ENCODE measurements around the gene CTDSP1.
A peak's percentile ranks its signal among the peaks of the same experiment; 100 is the strongest.

The CTDSP1 gene, protein sequence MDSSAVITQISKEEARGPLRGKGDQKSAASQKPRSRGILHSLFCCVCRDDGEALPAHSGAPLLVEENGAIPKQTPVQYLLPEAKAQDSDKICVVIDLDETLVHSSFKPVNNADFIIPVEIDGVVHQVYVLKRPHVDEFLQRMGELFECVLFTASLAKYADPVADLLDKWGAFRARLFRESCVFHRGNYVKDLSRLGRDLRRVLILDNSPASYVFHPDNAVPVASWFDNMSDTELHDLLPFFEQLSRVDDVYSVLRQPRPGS

DNA sequence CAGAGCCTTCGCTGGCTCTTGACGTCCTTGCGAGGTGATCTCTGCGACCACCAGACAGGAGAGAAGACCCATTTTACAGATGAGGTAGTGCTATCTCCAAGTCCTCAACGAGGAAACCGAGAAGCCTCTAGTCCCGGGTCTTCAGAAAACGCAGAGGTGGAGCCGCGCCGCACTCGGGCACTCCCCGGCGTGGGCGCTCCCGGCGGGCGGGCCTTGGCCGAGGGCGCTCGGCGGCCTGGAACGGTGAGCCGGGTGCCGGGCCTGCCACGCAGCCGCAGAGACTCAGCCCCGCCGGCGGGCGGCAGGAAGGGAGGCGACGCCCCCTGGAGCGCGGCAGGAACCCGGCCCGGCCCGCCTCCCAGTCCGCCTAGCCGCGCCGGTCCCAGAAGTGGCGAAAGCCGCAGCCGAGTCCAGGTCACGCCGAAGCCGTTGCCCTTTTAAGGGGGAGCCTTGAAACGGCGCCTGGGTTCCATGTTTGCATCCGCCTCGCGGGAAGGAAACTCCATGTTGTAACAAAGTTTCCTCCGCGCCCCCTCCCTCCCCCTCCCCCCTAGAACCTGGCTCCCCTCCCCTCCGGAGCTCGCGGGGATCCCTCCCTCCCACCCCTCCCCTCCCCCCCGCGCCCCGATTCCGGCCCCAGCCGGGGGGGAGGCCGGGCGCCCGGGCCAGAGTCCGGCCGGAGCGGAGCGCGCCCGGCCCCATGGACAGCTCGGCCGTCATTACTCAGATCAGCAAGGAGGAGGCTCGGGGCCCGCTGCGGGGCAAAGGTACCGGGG lies at the start of gene CTDSP1:
Gene CTDSP1, plus strand, starts transcription at position 478 of the 776 bp plus-strand sequence. Its CDS starts 223 bp downstream, at position 701.
- peak; percentile 96 to 98 (median 97) for DNase-seq

DNA sequence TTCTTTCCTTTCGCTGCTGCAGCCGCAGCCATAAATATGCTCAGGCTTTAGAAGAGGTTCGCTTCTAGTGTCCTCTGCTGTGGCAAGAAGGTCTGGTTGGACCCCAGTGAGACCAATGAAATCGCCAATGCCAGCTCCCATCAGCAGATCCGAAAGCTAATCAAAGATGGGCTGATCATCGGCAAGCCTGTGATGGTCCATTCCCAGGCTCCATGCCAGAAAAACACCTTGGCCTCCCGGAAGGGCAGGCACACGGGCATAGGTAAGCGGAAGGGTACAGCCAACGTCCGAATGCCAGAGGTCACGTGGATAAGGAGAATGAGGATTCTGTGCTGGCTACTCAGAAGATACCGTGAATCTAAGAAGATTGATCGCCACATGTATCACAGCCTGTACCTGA lies 45.6 kb upstream of the CTDSP1 start:
- no peak for DNase-seq

DNA sequence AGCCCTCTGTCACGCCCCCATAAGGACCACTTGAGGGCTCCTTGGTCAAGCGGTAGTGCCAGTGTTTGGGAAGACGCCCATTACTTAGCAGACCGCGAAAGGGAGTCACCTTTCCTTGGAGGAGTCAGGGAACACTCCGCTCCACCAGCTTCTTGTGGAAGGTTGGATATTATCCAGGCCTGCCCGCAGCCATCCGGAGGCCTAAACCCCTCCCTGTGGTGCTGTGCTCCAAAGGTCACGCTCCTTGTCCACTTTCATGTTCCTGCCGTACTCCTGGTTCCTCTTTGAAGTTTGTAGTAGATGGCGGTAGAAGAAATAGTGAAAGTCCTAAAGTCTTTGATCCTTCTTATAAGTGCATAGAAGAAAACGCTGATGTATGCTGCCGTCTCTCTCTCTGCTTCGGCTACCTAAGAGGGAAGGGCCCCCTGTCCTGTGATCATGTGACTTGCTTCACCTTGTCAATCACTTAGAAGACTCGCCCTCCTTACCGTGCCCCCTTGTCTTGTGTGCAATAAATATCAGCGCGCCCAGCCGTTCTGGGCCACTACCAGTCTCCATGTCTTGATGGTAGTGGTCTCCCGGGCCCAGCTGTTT lies 44.7 kb upstream of the CTDSP1 start:
- no peak for DNase-seq

DNA sequence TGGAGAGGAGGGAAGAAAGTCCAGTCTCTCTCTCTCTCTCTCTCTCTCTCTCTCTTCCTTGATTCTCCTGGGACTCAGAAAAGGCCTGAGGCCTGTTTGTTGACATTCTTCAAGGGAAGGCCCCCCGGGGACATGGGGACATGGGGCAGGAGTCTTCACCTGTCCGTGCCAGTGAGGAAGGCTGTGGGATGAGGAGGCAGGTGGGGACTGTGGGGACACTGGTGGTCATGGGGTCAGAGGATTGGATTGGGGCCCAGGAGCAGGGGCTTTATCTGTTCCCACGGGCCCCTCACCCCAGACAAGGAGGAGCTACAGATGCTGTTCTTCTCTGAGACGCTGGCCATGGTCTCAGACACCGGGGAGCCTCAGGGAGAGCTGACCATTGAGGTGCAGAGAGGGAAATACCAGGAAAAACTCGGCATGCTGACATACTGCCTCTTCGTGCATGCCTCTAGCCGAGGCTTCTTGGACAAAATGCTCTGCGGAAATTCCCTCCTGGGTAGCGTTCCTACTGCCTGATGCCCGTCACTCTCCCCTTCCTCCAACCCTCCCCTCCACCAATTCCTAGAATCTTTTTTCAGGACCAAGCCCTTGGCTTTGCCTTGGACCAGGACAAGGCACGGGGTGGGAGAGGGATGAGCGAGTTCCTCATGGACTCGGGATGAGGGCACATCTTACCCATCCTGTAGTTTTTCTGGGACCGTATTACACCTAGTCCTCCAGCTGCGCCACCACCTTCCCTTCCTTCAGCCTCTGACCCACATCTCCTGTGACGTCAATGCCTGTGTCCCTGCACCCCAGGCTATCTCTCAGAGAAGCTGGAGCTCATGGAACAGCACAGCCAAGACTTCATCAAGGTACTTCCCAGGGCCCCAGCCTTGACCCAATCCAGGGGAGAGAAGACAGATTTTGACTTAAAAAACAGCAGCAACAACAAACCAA lies 42.2 kb upstream of the CTDSP1 start:
- no peak for DNase-seq

DNA sequence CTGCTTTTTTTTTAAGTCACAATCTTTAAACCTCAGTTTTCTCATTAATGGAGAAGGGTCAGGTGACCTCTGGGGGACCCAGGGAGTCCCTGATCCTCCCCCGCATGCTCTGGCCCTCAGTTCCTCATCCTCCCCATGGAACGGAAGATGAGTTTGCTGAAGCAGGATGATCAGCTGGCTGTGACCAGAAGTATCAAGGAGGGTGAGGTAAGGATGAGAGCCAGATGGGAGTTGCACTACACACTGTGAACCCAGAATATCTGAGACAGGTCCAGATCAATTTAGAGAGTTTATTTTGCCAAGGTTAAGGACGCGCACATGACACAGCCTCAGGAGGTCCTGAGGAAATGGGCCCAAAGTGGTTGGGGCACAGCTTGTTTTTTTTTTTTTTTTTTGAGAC lies 39.2 kb upstream of the CTDSP1 start:
- DNase-seq = peak; percentile 93 to 94 (median 93)

DNA sequence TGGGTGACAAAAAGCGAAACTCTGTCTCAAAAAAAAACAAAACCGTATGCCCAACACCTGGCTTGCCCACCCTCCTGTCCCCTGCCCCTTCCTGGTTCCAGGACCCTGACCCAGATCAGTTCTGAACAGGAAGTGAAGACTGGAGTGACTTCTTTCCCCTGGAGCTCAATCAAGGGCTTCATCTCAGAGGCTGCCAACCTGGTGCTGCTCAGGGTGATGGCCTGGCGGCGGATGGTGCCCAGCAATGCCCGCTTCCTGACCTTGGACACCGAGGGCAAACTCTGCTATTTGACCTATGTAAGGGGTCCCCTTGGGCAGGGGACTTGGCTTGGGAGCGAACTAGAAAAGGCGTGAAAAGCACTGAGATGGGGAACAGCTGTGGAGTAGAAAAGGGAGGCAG lies 37.1 kb upstream of the CTDSP1 start:
- DNase-seq = no peak

DNA sequence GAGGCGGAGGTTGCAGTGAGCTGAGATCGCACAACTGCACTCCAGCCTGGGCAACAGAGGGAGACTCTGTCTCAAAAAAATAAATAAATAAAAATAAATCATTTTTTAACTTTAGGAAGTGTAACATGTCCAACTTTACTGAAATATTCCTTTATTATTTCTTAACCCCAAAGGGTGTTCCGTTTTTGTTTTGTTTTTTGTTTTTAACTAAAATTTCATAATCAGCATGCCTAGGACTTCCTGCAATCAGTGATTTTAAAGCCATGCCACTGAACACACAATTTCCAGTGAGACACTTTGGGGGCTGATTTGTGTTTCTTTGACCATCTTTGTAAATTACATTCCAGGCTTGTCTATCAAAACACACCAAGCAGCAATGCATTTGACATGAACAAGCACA lies 35.9 kb upstream of the CTDSP1 start:
- DNase-seq = peak in 2 of 3 donors; percentile 58 to 60

DNA sequence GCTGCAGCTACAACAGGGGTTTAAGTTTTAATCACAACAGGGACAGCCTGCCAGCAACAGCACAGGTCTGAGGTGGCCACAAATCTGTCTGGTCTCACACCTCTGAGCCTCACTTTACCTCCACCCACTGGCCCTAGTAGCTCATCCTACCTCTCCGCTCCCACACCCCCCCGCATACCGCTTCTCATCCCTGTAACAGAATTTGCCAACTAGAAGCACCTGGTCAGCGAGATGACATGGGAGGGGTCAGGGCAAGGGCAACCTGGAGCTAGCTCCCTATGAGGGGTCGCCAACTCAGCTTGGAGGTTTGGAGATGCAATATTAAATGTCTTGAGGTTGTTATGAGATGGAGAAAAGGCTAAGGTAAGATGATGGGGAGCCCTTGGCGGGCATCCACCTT lies 35.5 kb upstream of the CTDSP1 start:
- no peak for DNase-seq

DNA sequence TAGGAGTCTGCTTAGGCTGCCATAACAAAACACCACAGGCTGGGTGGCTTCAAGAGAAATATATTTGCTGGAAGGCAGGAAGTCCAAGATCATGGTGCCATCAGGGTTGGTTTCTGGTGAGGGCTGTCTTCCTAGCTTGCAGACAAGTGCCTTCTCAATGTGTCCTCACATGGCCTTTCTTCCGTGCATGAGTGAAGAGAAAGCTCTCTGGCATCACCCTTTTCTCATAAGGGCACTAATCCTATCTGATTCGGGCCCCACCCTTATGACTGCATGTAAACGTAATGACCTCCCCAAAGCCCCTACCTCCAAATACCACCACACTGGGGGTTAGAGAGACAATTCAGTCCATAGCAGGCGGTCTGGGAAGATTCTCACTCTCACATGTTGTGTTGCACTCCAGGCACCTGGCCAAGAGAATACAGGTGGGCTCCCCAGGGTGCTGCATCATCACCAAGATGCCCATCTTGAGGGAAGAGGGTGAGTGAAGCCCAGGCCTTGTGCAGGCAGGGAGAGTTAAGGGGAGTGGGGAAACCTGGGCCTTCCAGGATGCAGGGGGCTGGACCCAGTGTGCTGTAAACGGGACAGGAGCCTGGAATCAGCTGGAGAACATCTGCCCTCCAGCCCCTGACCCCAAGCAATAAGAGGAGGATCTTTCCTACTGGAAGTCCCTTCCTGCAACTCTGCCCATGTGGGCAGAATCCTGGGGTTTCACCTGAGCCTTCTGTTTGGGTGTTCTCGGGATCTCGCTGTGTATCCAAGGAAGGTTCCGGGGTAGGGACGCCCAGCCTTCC lies 32.9 kb upstream of the CTDSP1 start:
- no peak for DNase-seq

DNA sequence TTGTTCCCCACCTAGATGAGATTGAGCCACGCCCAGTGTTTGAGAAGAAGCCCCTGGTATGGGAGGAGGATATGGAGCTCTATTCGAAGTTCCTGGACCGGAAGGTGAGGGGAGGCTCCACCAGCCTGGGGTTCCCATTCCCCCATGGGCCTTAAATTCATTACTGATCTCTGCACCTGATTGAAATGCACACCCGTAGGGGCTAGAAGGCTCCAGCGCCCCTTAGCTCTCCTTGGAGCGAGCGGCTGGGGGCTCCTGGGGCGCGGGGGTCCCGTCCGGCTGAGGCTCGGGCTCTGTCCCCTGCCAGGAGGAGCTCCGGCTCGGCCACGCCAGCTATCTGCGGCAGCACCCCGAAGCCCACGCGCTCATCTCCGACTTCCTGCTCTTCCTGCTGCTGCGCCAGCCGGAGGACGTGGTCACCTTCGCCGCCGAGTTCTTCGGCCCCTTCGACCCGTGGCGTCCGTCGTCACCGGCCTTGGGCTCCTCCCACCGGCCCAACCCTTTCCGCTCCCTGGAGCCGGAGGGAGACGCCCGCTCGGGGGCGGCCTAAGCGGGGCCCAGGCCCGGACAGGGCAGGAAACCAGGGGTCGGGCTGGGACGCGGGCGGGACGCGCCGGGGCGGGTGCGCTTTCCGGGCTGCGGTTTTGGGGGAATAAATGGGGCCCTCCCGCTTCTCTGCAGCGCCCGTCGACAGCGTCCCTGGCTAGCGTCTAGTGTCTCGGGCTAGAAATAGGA lies 32.1 kb upstream of the CTDSP1 start:
- DNase-seq = peak; percentile 96 to 98 (median 98)

DNA sequence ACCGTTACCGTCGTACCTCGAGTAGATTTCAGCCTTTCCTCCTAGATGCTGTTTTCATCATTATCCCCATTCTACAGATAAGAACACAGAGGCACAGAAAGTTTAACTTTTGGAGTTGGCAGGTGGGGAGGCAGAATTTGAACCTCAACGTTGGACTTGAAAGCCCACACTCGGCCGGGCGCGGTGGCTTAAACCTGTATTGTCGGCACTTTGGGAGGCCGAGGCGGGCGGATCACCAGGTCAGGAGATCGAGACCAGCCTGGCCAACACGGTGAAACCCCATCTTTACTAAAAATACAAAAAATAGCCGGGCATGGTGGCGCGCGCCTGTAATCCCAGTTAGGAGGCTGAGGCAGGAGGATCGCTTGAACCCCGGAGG lies 31.5 kb upstream of the CTDSP1 start:
- DNase-seq = no peak

DNA sequence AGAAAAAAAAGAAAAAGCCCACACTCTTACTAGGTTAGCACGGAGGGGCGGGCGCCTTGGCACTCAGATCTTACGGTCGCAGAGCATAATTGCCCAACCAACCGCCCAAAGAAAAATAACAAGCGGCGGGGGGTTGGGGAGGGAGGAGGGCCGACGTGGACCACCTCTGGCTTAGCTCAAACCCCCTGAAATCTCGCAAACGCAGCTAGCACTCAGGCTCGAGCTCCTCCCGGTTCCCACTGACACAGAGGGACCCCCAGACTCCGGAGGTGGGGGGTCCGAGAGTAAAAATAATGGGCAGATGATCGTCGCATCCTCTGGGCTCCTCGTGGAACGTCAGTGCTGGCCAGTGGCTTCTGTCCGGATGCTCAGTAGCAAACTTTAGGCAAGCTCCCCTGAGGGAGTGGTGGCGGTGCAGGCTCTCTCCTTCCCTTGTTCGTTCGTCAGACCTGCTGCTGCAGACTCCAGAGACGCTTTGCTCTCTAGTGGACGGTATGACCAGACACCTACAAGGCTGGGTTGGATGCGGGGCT lies 31.0 kb upstream of the CTDSP1 start:
- peak; percentile 26 to 43 (median 33) for DNase-seq

DNA sequence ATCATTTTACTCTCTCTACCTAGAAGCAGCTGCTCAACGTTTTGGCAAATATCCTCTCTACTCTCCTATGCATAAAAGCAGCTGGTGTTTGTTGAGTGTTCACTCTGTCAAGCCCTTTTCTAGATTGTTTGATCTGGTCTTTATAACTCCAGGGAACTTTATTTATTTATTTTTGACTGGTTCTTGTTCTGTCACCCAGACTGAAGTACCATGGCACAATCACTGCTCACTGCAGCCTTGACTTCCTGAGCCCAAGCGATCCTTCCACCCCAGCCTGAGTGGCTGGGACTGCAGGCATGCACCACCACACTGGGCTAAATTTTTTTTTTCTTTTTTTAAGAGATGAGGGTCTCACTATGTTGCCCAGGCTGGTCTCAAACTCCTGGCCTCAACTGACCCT lies 30.3 kb upstream of the CTDSP1 start:
- DNase-seq = peak; percentile 41 to 48 (median 42)

DNA sequence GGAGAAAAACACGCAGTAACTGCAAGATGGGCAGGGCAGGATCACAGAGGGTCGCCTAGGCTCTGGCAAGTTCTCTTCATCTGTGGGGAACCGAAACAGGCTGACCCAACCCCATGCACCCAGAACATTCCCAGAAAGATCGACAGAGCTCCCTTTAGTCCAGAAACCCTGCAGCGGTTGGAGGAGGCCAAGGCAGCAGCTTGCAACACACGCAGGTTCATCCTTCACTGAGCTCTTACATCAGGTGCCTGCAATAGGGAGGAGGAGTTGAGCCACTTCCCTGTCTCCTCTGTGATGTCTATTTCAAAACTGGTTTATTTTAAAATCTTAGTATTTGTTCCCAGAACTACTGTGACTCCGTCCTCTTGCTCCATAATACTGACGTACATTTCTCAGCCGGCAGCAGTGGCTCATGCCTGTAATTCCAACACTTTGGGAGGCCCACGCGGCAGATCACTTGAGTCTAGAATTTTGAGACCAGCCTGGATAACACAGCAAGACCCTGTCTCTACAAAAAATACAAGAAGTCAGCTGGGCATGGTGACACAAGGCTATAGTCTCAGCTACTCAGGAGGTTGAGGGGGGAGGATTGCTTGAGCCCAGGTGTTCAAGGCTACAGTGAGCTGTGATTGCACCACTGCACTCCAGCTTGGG lies 29.1 kb upstream of the CTDSP1 start:
- peak; percentile 90 to 99 (median 95) for DNase-seq

DNA sequence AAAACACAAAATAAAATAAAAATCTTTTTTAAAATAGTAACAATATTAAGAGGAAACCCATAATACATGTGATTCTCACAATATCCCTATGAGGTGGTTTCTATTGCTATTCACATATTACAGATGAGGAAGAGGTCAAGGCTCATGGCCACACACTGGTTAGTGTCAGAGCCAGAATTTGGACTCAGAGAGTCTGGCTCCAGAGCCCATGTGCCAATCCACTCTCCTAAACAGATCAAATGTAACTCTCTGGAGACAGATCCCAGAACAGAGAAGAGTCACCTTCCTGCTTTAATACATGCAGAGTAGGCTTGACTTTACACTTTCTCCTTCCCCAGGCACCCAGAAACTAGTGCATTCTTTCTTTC lies 27.7 kb upstream of the CTDSP1 start:
- peak in 2 of 3 donors; percentile 46 to 47 for DNase-seq

DNA sequence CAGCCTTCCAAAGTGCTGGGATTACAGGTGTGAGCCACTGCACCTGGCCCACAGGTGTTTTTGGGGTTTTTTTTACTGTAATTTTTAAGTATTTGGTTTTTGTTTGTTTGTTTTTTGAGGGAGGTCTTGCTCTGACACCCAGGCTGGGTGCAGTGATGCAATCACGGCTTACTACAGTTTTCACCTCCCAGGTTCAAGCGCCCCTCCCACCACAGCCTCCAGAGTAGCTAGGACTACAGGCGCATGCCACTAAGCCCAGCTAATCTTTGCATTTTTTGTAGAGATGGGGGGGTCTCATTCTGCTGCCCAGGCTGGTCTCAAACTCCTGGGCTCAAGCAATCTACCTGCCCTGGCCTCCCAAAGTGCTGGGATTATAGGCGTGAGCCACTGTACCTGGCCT lies 24.9 kb upstream of the CTDSP1 start:
- DNase-seq = peak in 1 of 3 donors; percentile 7

DNA sequence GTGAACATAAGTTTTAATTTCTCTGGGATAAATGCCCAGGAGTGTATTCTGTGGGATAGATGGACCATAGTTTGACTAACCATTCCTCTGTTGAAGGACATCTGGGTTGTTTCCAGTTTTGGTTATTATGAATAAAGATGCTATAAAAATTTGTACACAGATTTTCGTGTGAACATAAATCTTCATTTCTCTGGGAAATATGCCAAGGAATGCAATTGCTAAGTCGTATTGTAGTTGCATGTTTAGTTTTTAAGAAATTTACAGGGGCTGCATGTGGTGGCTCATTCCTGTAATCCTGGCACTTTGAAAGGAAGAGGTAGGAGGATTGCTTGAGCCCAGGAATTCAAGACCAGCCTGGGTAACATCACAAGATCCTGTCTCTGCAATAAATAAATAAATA lies 24.5 kb upstream of the CTDSP1 start:
- peak in 1 of 3 donors; percentile 17 for DNase-seq

DNA sequence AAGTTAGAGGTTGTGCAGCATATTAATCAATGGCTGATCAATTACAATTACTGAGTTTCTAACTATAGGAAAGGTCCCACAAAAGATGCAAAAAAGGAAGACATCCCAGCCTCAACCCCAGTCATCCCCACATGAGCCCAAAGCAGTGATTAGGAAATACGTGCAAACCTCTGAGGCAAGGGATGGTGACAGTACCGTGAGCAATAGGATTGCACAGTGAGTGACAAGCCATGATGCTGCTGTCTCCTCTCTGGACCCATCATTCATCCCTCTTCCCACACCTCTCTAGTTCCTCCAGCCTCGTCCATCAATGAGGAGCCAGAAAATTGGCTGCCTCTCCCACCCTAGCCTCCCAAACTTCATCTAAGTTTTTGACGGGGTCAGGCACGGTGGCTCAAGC lies 21.6 kb upstream of the CTDSP1 start:
- DNase-seq = peak; percentile 86 to 94 (median 91)

DNA sequence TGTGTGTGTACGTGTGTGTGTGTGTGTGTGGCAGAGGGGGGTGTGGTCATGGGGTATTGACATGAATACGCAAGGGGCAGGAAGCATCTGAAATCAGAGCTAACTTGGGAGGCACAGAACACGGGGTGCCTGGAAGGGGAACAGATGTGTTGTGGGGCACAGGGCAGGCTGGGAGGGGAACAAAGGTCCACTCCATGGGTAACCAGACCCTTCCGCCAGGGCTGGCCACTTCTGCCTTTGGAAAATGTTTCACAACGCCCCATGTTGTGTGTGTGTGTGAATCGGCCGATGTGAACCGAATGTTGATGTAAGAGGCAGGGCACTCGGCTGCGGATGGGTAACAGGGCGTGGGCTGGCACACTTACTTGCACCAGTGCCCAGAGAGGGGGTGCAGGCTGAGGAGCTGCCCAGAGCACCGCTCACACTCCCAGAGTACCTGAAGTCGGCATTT lies 17.7 kb upstream of the CTDSP1 start, which contains the start of gene SLC11A1:
Gene SLC11A1, plus strand, starts transcription at position 358 of the 451 bp plus-strand sequence. CDS start 96 bp downstream, outside the sequence.
- DNase-seq = peak; percentile 88 to 91 (median 89)

DNA sequence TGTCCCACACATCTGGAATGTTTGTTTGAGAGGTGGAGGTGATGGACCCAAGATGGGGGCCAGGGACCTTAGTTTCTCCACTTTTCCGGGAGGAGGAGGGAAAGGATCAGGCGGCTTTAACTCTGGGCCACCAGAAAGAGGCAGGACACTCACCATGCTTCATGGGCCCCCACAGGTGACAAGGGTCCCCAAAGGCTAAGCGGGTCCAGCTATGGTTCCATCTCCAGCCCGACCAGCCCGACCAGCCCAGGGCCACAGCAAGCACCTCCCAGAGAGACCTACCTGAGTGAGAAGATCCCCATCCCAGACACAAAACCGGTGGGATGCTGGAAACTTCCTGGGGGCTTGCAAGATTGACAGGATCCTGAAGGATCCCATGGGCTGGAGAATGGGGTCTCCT lies 16.9 kb upstream of the CTDSP1 start:
- no peak for DNase-seq
